GM12878 (cell line): Measurements from ENCODE around the gene SECISBP2. TPM values are rescaled to one million over a fixed set of nuclear protein-coding genes. Genes with fewer than 3 reads are reported as not detected.
"Not testable (repeated sequence)": the region's sequence is repeated elsewhere in the genome, so short reads cannot be mapped to it uniquely, and the experiment has no call there.

ENCODE experiments used
- ATAC-seq: fragments of 200-7000 bp; cut with Tn5 transposase; 3 replicates; pipeline ENCODE4 v1.9.1; 2020; ENCODE audit warnings: mild to moderate bottlenecking, moderate library complexity
- BruUV-seq: library from RNA; stranded (reverse); fragments of 400-500 nt; replicated peaks from 2 replicates; lab custom pipeline; 2021; lab: Mats Ljungman, UMichigan
- CTCF ChIA-PET: fragments of 300-600 bp; sonication (Branson Sonifier 250); formaldehyde crosslinking; extraction: SDS; loops from one replicate; lab custom pipeline; 2021; ENCODE audit warnings: inconsistent platforms; lab: Yijun Ruan, JAX
- POLR2A ChIA-PET: fragments of 350-600 bp; formaldehyde crosslinking; extraction: SDS; loops from one replicate; lab custom pipeline; 2021; ENCODE audit warnings: inconsistent platforms; lab: Charles Lee
- RAD21 ChIA-PET: fragments of 300-600 bp; sonication (Branson Sonifier 250); formaldehyde crosslinking; loops from one replicate; lab custom pipeline; 2023; ENCODE audit warnings: antibody characterized with exemption; ENCODE audit not compliant: unreplicated experiment; lab: Charles Lee
- SMC1A ChIA-PET: fragments of 300-600 bp; sonication (Branson Sonifier 250); formaldehyde crosslinking; loops from one replicate; lab custom pipeline; 2023; ENCODE audit not compliant: unreplicated experiment, uncharacterized antibody; lab: Charles Lee
- DNase-seq: peaks from one replicate; pipeline ENCODE4 v3.0.0-alpha.2; 2011; ENCODE audit warnings: low read depth, low spot score
- FAIRE-seq: peaks from 3 replicates; lab custom pipeline; 2011; peaks lifted over from hg19 to GRCh38; lab: Jason Lieb, UNC
- H2AFZ ChIP-seq: 2 replicates; pipeline ENCODE4 v1.6.0; 2011; ENCODE audit warnings: low read depth, low read length, control low read depth; ENCODE audit not compliant: control insufficient read depth
- H3K27ac ChIP-seq: 2 replicates; pipeline ENCODE4 v1.5.1; 2011; ENCODE audit warnings: control low read depth; ENCODE audit not compliant: control insufficient read depth, insufficient read depth
- H3K27me3 ChIP-seq, 2 experiments: replicated peaks in 1 of 2; 2 replicates each; pipeline versions ENCODE4 v1.6.0 to v1.6.1; 2011; ENCODE audit warnings: low read length in 1 of 2; ENCODE audit not compliant: control insufficient read depth in 2 of 2, insufficient read depth in 2 of 2
- H3K36me3 ChIP-seq, 2 experiments: 2 replicates each; pipeline ENCODE4 v1.5.1; 2011; ENCODE audit warnings: low read length in 1 of 2; ENCODE audit not compliant: control insufficient read depth in 2 of 2, insufficient read depth in 2 of 2
- H3K4me1 ChIP-seq: 2 replicates; pipeline ENCODE4 v1.6.1; 2011; ENCODE audit warnings: mild to moderate bottlenecking, low read length, moderate library complexity, mixed read lengths; ENCODE audit not compliant: control insufficient read depth, insufficient read depth
- H3K4me2 ChIP-seq: 2 replicates; pipeline ENCODE4 v1.6.0; 2011; ENCODE audit warnings: control low read depth; ENCODE audit not compliant: control insufficient read depth, insufficient read depth
- H3K4me3 ChIP-seq: fragments of 200-600 bp; sonication (generic); 2 replicates; pipeline ENCODE4 v1.5.1; 2016
- H3K79me2 ChIP-seq: 2 replicates; pipeline ENCODE4 v1.6.0; 2011; ENCODE audit warnings: low read length; ENCODE audit not compliant: control insufficient read depth, insufficient read depth
- H3K9ac ChIP-seq: 2 replicates; pipeline ENCODE4 v1.8.0; 2011; ENCODE audit warnings: low read length, control low read depth, mixed read lengths; ENCODE audit not compliant: control insufficient read depth, insufficient read depth
- H3K9me3 ChIP-seq: replicated peaks from 3 replicates; pipeline ENCODE4 v1.5.1; 2011; ENCODE audit warnings: mild to moderate bottlenecking, low read length; ENCODE audit not compliant: control insufficient read depth, insufficient read depth
- H4K20me1 ChIP-seq: 2 replicates; pipeline ENCODE4 v1.6.0; 2011; ENCODE audit not compliant: control insufficient read depth, insufficient read depth
- BRCA1 ChIP-seq: IDR thresholded peaks from 2 replicates; pipeline ENCODE4 v1.6.1; 2011; ENCODE audit warnings: low read depth, low read length, improper control_type of control experiment
- GABPA ChIP-seq: IDR thresholded peaks from 2 replicates; pipeline ENCODE4 v1.6.1; 2014; ENCODE audit warnings: antibody characterized with exemption, low read depth, mild to moderate bottlenecking, inconsistent platforms
- WGBS: methylation state at CpG from one replicate; pipeline ENCODE4 v1.1.6; 2016; ENCODE audit warnings: low lambda C conversion rate; ENCODE audit not compliant: insufficient replicate concordance, insufficient coverage; ENCODE audit errors: missing lambda C conversion rate; 5-methylcytosine and 5-hydroxymethylcytosine counted together
- in situ Hi-C: fragments of 300-500 bp; cut with MboI; formaldehyde crosslinking; loops from 9 replicates; pipeline ENCODE4 v1.14.3; 2018; ENCODE audit warnings: mixed read lengths
- intact Hi-C: fragments of 100-400 bp; cut with micrococcal nuclease; formaldehyde crosslinking; loops from one replicate; pipeline ENCODE4 v1.14.2; 2022; ENCODE audit not compliant: unreplicated experiment
- polyA plus RNA-seq, 11 experiments: library from polyadenylated mRNA; depleted of rRNA in 4 of 11; unstranded in 6 of 11; stranded (reverse) in 5 of 11; fragments of >200 nt; fragmentation: Nextera tagmentation in 4 of 11; fragmentation: Illumina TruSeq in 1 of 11; extraction: Ambion mirVana in 4 of 11; extraction: Trizol in 1 of 11; gene quantifications; 1 replicate in 1 of 11; 2 replicates in 10 of 11; pipeline versions ENCODE4 v1.2.1 to v1.2.3, GENCODE V29; 2011 to 2016; ENCODE audit warnings: inconsistent platforms in 2 of 11, missing spikeins in 2 of 11, low read depth in 1 of 11
- total RNA-seq, 4 experiments: library from RNA; depleted of rRNA in 3 of 4; stranded (reverse); fragments of >200 nt in 3 of 4; fragmentation: Illumina TruSeq in 1 of 4; extraction: Trizol in 1 of 4; gene quantifications; 2 replicates each; pipeline versions ENCODE4 v1.2.1 to v1.2.3, GENCODE V29; 2013 to 2021
- TF ChIP-seq, protein P1 (sequence below): fragments of 450-650 bp; IDR thresholded peaks from 2 replicates; pipeline ENCODE4 v1.6.1; 2017; ENCODE audit warnings: mild to moderate bottlenecking, moderate library complexity

Gene SECISBP2
- total and polyA plus RNA-seq, 10 of the 15 experiments (the other 5 are each of a cell fraction or from before 2014, with no cell fraction given), result 4.6 to 50.5 (median 31.9) TPM

DNA sequence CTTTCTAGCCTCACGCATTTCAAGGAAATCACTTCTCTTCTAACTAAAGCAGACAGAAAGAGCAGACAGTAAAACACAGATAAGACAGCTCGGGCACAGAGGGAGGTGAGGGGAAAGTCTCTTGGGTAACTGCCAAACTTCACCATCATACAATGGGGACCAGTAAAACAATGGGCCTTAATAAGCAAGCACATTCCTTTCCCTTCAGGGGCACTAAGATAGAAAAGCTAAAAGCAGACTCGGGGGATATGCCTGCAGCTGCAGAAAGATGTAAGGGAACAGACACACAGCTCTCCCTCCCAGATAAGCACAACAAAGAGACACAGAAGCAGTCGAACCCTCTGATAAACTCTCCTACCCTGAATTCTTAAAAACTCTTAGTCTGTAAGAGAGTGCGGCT is 22.9 kb upstream of the SECISBP2 start (continued):
- TF ChIP-seq BRCA1, result no peak
- no peak for TF ChIP-seq GABPA
- TF ChIP-seq, protein P1, sequence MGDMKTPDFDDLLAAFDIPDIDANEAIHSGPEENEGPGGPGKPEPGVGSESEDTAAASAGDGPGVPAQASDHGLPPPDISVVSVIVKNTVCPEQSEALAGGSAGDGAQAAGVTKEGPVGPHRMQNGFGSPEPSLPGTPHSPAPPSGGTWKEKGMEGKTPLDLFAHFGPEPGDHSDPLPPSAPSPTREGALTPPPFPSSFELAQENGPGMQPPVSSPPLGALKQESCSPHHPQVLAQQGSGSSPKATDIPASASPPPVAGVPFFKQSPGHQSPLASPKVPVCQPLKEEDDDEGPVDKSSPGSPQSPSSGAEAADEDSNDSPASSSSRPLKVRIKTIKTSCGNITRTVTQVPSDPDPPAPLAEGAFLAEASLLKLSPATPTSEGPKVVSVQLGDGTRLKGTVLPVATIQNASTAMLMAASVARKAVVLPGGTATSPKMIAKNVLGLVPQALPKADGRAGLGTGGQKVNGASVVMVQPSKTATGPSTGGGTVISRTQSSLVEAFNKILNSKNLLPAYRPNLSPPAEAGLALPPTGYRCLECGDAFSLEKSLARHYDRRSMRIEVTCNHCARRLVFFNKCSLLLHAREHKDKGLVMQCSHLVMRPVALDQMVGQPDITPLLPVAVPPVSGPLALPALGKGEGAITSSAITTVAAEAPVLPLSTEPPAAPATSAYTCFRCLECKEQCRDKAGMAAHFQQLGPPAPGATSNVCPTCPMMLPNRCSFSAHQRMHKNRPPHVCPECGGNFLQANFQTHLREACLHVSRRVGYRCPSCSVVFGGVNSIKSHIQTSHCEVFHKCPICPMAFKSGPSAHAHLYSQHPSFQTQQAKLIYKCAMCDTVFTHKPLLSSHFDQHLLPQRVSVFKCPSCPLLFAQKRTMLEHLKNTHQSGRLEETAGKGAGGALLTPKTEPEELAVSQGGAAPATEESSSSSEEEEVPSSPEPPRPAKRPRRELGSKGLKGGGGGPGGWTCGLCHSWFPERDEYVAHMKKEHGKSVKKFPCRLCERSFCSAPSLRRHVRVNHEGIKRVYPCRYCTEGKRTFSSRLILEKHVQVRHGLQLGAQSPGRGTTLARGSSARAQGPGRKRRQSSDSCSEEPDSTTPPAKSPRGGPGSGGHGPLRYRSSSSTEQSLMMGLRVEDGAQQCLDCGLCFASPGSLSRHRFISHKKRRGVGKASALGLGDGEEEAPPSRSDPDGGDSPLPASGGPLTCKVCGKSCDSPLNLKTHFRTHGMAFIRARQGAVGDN, result no peak
- TF ChIP-seq, all 136 proteins: peak for 0

DNA sequence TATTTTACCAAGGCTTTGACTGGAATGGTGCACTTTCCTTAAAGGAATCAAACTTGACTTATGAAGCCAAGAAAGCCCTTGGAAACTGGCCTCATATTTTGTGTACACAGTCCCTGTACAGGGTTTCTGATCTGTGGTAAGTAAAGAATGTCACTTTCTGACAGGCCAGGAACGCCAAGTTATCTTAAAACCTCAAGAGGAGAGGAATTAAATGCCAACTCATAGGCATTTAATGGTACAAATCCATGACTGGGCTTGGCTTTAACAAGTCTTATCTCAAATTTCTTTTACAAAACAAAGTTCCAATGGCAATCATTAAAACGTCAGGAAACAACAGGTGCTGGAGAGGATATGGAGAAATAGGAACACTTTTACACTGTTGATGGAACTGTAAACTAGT is 16.3 kb upstream of the SECISBP2 start:
- RAD21 ChIA-PET, H3K79me2 ChIP-seq, H3K4me1 ChIP-seq, H3K9ac ChIP-seq, H2AFZ ChIP-seq, H3K36me3 ChIP-seq, BruUV-seq, intact Hi-C loops, DNase-seq, POLR2A ChIA-PET, H3K4me3 ChIP-seq, H4K20me1 ChIP-seq, CTCF ChIA-PET, SMC1A ChIA-PET, ATAC-seq, H3K4me2 ChIP-seq, H3K27me3 ChIP-seq, FAIRE-seq, H3K9me3 ChIP-seq, H3K27ac ChIP-seq: not testable (repeated sequence)
- WGBS, result 95% methylated on average over 2 of the region's 2 CpGs
- in situ Hi-C loops, result loop anchor here (25.0 kb wide), 1 partner anchor 1740 kb away; no protein-coding TSS in a partner anchor
